HCT116 (cell line): ENCODE data around the gene CNOT10. TPM values are rescaled to one million over a fixed set of nuclear protein-coding genes. Genes with fewer than 3 reads are reported as not detected.

Experiments used
- ATAC-seq: fragments of 200-7000 bp; cut with Tn5 transposase; 2 replicates; pipeline ENCODE4 v1.9.1; 2020; ENCODE audit warnings: mild to moderate bottlenecking, moderate library complexity
- BruUV-seq: library from RNA; stranded (reverse); fragments of 400-500 nt; replicated peaks from 2 replicates; lab custom pipeline; 2021; lab: Mats Ljungman, UMichigan
- CTCF ChIA-PET: fragments of 300-600 bp; sonication (Branson Sonifier 250); formaldehyde crosslinking; loops from one replicate; lab custom pipeline; 2021; ENCODE audit warnings: antibody characterized with exemption; lab: Charles Lee
- POLR2A ChIA-PET: fragments of 300-600, 350-600 bp; sonication (Branson Sonifier 250); formaldehyde crosslinking; loops from one replicate; lab custom pipeline; 2021; ENCODE audit warnings: antibody characterized with exemption; lab: Charles Lee
- RAD21 ChIA-PET, 2 experiments: fragments of 300-600 bp; sonication (Branson Sonifier 250); formaldehyde crosslinking; loops; one replicate each; lab custom pipeline; 2023; ENCODE audit warnings: low total read pairs in 2 of 2; ENCODE audit not compliant: uncharacterized antibody in 2 of 2, unreplicated experiment in 2 of 2, low non-redundant PET in 1 of 2; lab: Charles Lee
- DNase-seq: peaks from one replicate; pipeline ENCODE4 v3.0.0-alpha.2; 2010; ENCODE audit warnings: low read depth, low spot score
- H2AFZ ChIP-seq: fragments of 200-600 bp; shearing (Covaris generic), sonication (generic); 2 replicates; pipeline ENCODE4 v1.6.1; 2017; ENCODE audit warnings: low read depth, mixed run types, mixed read lengths, antibody characterized with exemption, low read length; ENCODE audit not compliant: poor library complexity, severe bottlenecking
- H3K27ac ChIP-seq: 2 replicates; pipeline ENCODE4 v1.5.1; 2012; ENCODE audit warnings: low read depth, low read length
- H3K27me3 ChIP-seq: fragments of 200-600 bp; sonication (generic); 2 replicates; pipeline ENCODE4 v1.6.1; 2016; ENCODE audit warnings: mixed run types, low read length, mixed read lengths; ENCODE audit not compliant: insufficient read depth
- H3K36me3 ChIP-seq, 2 experiments: fragments of 200-500 bp in 1 of 2; fragments of 200-600 bp in 1 of 2; sonication (Bioruptor generic) in 1 of 2; sonication (generic) in 1 of 2; 2 replicates each; pipeline versions ENCODE4 v1.5.1 to v1.6.1; 2014 to 2016; ENCODE audit warnings: low read length in 2 of 2, inconsistent platforms in 1 of 2, mixed read lengths in 1 of 2, mixed run types in 1 of 2; ENCODE audit not compliant: insufficient read depth in 2 of 2, control insufficient read depth in 1 of 2
- H3K4me1 ChIP-seq, 2 experiments: fragments of 200-600 bp in 1 of 2; sonication (generic) in 1 of 2; 2 replicates each; pipeline versions ENCODE4 v1.5.1 to v1.6.1; 2012 to 2017; ENCODE audit warnings: low read length in 2 of 2, inconsistent platforms in 1 of 2, mild to moderate bottlenecking in 1 of 2, mixed read lengths in 1 of 2, mixed run types in 1 of 2, moderate library complexity in 1 of 2; ENCODE audit not compliant: insufficient read depth in 2 of 2, control insufficient read depth in 1 of 2
- H3K4me2 ChIP-seq: fragments of 200-600 bp; sonication (generic); 2 replicates; pipeline ENCODE4 v1.6.1; 2017; ENCODE audit warnings: mixed run types, low read length, mixed read lengths
- H3K4me3 ChIP-seq, 2 experiments: fragments of 200-600 bp in 1 of 2; sonication (generic) in 1 of 2; replicated peaks in 1 of 2; 2 replicates each; pipeline ENCODE4 v1.5.1; 2011 to 2016; ENCODE audit warnings: low read length in 2 of 2, control low read depth in 1 of 2, low read depth in 1 of 2, mild to moderate bottlenecking in 1 of 2, mixed read lengths in 1 of 2, mixed run types in 1 of 2
- H3K79me2 ChIP-seq: fragments of 200-600 bp; sonication (generic); 2 replicates; pipeline ENCODE4 v1.6.1; 2017; ENCODE audit warnings: mild to moderate bottlenecking, mixed run types, low read length, moderate library complexity, mixed read lengths; ENCODE audit not compliant: insufficient read depth
- H3K9ac ChIP-seq: fragments of 200-600 bp; sonication (generic); 2 replicates; pipeline ENCODE4 v1.6.1; 2016; ENCODE audit warnings: low read length, mixed read lengths
- H3K9me2 ChIP-seq: fragments of 200-600 bp; sonication (generic), shearing (Covaris generic); 2 replicates; pipeline ENCODE4 v1.6.1; 2017; ENCODE audit warnings: mixed run types, mild to moderate bottlenecking, moderate library complexity; ENCODE audit not compliant: insufficient read depth
- H3K9me3 ChIP-seq, 2 experiments: fragments of 200-500 bp in 1 of 2; fragments of 200-600 bp in 1 of 2; sonication (Bioruptor generic) in 1 of 2; sonication (generic) in 1 of 2; 2 replicates each; pipeline ENCODE4 v1.6.1; 2014 to 2017; ENCODE audit warnings: low read length in 2 of 2, mixed read lengths in 2 of 2, inconsistent platforms in 1 of 2, low read depth in 1 of 2, mild to moderate bottlenecking in 1 of 2, mixed run types in 1 of 2, moderate library complexity in 1 of 2; ENCODE audit not compliant: control insufficient read depth in 1 of 2, insufficient read depth in 1 of 2
- H4K20me1 ChIP-seq: fragments of 200-600 bp; sonication (generic), shearing (Covaris generic); 2 replicates; pipeline ENCODE4 v1.6.1; 2017; ENCODE audit warnings: mixed run types, mild to moderate bottlenecking, moderate library complexity; ENCODE audit not compliant: insufficient read depth
- ATF3 ChIP-seq: IDR thresholded peaks from 2 replicates; pipeline ENCODE4 v1.6.1; 2012
- CBX3 ChIP-seq: IDR thresholded peaks from 2 replicates; pipeline ENCODE4 v1.6.1; 2012; ENCODE audit warnings: low read depth
- EGR1 ChIP-seq: IDR thresholded peaks from 2 replicates; pipeline ENCODE4 v1.6.1; 2012; ENCODE audit warnings: low read depth
- REST ChIP-seq: IDR thresholded peaks from 2 replicates; pipeline ENCODE4 v1.6.1; 2012; ENCODE audit warnings: low read depth
- ZFX ChIP-seq: fragments of 450-650 bp; IDR thresholded peaks from 2 replicates; pipeline ENCODE4 v1.6.1; 2017
- ZNF274 ChIP-seq: fragments of 200-500 bp; sonication (Bioruptor generic); IDR thresholded peaks from 2 replicates; pipeline ENCODE4 v1.6.1; 2014; ENCODE audit warnings: mild to moderate bottlenecking, low read depth, low read length, inconsistent platforms
- intact Hi-C: fragments of 100-400 bp; cut with micrococcal nuclease; formaldehyde crosslinking; loops from 2 replicates; pipeline ENCODE4 v1.10.0; 2022
- total RNA-seq: library from RNA; stranded (reverse); gene quantifications from one replicate; pipeline ENCODE4 v1.2.1, GENCODE V29; 2021; ENCODE audit not compliant: unreplicated experiment

Gene CNOT10
- total RNA-seq, 1 experiment from 2014 or later = 47.4 TPM

- H3K4me1 ChIP-seq = no peaks in the 10 kb centered on the region
- no peaks in the 10 kb centered on the region for H3K27me3 ChIP-seq
- no peaks in the 10 kb centered on the region for H3K9me3 ChIP-seq
- DNase-seq (no peak), ATAC-seq (no peak)
- no peak overlapping the region for H2AFZ ChIP-seq
- H3K27ac ChIP-seq = no peak overlapping the region
- no peak overlapping the region for H3K4me2 ChIP-seq
- H3K9ac ChIP-seq = no peak overlapping the region
- POLR2A ChIA-PET = no interaction called here
- H3K79me2 ChIP-seq = no peaks in the 10 kb centered on the region
- CTCF ChIA-PET = no interaction called here
- intact Hi-C loops = no loop called here
- H3K9me2 ChIP-seq = no peaks in the 10 kb centered on the region
- no peaks in the 10 kb centered on the region for H3K36me3 ChIP-seq
- TF ChIP-seq CBX3 = no peak
- TF ChIP-seq EGR1 = no peak
- no peak for TF ChIP-seq ATF3
- no peak for TF ChIP-seq REST
- TF ChIP-seq ZFX = no peak
- TF ChIP-seq ZNF274 = no peak
- H4K20me1 ChIP-seq = no peaks in the 10 kb centered on the region
- no peak overlapping the region for H3K4me3 ChIP-seq
- no TSS peak for BruUV-seq
- RAD21 ChIA-PET = no interaction called here
Observed at GRCh38 chr3:32818229-32818969, 133.4 kb downstream of the CNOT10 start.
